GM18909 (cell line): ENCODE measurements around the gene COPS3.

Experiments
- ATAC-seq: cut with Tn5 transposase; IDR thresholded peaks from one replicate; pipeline ENCODE4 v1.9.1; 2021; ENCODE audit warnings: mild to moderate bottlenecking; ENCODE audit not compliant: unreplicated experiment, poor library complexity

COPS3 gene

DNA sequence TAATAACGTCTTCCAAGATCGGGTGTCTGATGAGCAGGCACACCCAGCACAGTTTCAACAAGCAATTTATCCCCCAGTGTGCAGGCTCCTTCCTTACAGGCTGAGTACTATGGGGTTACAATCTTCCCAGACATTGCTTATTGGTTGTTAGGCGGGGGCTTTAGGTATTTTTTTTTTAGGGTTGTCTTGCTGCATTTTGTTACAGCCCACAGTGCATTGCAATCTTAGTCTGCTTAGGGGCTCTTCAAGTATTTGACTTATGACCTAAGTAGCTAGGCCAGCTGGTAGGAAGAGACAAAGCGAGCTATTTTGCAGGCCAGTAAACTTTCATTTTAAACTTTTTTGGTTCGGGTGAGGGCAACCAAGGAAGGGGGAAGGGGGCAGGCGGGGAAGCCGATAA, 80.7 kb downstream of the COPS3 start:
- no peak for ATAC-seq

DNA sequence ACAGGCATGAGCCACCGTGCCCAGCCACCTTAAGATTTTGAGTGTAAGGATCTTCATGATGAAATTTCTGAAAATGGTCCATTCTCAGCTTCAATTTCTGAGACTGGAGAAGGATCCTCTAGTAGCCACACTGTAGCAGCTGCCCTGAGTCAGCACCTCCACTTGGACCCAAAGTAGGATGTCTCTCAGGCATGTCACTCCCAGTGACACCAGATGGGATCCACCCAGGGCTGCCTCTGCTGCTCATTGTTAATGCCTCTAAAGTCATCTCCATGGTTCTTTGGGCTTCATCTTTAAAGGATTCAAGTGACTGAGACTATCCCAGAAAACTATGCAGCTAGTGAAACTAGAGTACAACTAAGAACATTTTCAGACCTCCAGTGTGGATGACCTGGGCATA, 82.8 kb downstream of the COPS3 start:
- no peak for ATAC-seq

- ATAC-seq = no peak
Measured at GRCh38 chr17:17196776-17197175, 84.3 kb downstream of the COPS3 start.
